Epithelial cell of proximal tubule (primary cell): ENCODE measurements around the gene STK38. TPM values are rescaled to one million over a fixed set of nuclear protein-coding genes. Genes with fewer than 3 reads are reported as not detected.
A peak's percentile ranks its signal among the peaks of the same experiment; 100 is the strongest.

Experiments
- DNase-seq: peaks from one replicate; pipeline ENCODE4 v3.0.0-alpha.2; 2011; ENCODE audit warnings: low read depth
- H3K4me3 ChIP-seq: 2 replicates; pipeline ENCODE4 v1.5.1; 2011; ENCODE audit warnings: low read depth, mild to moderate bottlenecking, low read length
- total RNA-seq: library from RNA; depleted of rRNA; stranded (reverse); fragments of >200 nt; gene quantifications from 2 replicates; pipeline ENCODE4 v1.2.3, GENCODE V29; 2015
- TF ChIP-seq, protein P1 (sequence below): conservative IDR thresholded peaks from 2 replicates; pipeline ENCODE4 v1.5.1; 2012; ENCODE audit warnings: low read depth, mild to moderate bottlenecking, low read length

STK38 gene
- total RNA-seq, 1 donor from 2014 or later, result 18.3 TPM

DNA sequence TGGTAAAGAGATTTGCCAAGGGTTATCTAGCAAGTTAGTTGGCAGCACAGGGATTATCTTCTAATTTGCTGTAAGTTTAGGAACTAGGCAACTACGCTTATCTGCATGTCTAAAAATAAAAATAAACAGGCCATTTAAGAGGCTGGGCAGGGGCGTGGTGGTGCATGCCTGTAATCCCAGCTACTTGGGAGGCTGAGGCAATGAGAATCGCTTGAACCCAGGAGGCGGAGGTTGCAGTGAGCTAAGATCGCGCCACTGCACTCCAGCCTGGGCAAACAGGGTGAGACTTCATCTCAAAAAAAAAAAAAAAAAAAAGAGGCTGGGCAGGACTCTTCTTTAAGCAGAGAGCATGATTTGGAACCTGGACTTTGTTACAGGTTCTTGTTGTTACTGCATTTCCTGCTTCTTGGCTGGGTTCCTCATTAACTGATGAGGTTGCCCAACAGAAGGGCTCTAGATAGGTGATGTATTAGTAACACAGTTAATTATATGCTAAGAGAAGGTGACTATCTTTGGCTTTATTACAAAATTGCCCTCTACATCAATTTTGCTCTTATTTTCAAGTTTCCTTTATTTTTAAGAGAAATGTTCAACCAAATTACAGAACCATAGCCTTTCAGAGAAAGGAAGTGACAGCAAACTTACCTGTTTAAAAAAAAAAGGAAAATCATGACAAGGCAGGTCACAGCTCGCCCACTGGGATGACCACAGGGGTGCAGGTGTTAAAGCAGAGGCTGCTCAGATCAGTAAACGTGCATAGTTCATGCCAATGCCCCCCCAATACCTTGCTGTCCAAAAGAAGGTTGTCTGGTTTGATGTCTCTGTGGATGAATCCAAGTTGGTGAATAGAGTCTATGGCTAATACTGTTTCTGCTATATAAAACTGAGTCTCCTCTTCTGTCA is 32.5 kb downstream of the STK38 start:
- TF ChIP-seq, protein P1, sequence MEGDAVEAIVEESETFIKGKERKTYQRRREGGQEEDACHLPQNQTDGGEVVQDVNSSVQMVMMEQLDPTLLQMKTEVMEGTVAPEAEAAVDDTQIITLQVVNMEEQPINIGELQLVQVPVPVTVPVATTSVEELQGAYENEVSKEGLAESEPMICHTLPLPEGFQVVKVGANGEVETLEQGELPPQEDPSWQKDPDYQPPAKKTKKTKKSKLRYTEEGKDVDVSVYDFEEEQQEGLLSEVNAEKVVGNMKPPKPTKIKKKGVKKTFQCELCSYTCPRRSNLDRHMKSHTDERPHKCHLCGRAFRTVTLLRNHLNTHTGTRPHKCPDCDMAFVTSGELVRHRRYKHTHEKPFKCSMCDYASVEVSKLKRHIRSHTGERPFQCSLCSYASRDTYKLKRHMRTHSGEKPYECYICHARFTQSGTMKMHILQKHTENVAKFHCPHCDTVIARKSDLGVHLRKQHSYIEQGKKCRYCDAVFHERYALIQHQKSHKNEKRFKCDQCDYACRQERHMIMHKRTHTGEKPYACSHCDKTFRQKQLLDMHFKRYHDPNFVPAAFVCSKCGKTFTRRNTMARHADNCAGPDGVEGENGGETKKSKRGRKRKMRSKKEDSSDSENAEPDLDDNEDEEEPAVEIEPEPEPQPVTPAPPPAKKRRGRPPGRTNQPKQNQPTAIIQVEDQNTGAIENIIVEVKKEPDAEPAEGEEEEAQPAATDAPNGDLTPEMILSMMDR, result no peak

DNA sequence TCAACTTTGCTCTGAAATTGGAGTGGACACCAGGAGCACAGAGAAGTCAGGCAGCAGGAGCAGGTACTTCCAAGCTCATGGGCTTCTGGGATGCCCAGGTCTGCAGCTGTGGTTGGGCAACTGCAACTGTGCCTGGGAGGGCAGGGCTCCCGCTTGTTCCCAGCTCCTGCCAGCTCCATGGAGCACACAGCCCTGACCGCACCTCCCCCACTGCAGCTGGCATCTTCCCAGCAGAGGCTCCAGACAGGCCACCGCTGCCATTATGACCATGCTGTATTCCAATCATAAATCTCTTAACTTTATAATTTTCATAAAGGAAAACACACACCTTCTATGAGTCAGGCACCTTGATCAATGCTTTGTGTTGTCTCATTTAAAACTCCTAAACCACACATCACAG is 36.9 kb downstream of the STK38 start:
- H3K4me3 ChIP-seq, result no peak overlapping the region
- no peak for DNase-seq
- TF ChIP-seq, protein P1, result no peak

More for the DNA sequence above, 32.5 kb downstream of the STK38 start:
- peak; percentile 83 for DNase-seq
- H3K4me3 ChIP-seq, result no peak overlapping the region

DNA sequence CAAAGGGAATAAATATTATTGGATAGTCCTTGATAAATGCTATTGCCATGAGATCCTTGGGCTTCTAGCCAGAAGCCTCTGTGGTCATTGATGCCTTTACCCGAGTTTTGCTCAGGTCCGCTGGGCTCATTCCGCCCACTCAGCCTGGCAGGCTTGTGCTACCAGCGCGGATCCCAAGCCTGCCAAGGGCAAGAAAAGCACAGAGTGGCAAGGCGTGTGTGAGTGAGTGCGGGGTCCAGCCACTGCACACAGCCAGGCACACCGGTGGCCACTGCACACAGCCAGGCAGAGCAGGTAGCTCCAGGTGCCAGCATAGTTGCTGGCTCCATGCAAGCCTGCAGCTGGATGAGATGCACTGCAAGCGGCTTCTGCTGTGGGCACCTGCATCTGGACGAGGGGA is 38.7 kb downstream of the STK38 start:
- peak; percentile 45 for DNase-seq
- TF ChIP-seq, protein P1, result no peak

DNA sequence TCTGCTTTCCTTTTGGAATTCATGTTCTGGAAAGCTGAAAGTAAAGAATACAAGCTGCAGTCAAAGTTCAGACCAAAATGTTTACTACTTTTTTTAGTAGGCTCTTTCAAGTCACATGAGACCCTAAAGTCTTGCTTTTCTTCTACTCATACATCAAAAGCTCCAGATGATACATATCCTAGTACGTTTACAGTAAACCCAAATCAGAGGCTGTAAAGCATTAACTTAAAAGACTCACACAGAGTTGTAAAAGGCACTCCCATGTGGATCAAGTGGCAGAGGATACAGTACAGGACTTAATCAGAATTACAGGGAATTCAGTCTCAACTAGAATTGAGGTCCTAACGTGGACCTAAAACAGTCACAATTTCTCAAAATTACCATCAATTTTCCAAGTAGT is 40.7 kb downstream of the STK38 start:
- no peak for DNase-seq
- H3K4me3 ChIP-seq, result no peak overlapping the region
- TF ChIP-seq, protein P1, result no peak

More for the DNA sequence above, 38.7 kb downstream of the STK38 start:
- no peak overlapping the region for H3K4me3 ChIP-seq

DNA sequence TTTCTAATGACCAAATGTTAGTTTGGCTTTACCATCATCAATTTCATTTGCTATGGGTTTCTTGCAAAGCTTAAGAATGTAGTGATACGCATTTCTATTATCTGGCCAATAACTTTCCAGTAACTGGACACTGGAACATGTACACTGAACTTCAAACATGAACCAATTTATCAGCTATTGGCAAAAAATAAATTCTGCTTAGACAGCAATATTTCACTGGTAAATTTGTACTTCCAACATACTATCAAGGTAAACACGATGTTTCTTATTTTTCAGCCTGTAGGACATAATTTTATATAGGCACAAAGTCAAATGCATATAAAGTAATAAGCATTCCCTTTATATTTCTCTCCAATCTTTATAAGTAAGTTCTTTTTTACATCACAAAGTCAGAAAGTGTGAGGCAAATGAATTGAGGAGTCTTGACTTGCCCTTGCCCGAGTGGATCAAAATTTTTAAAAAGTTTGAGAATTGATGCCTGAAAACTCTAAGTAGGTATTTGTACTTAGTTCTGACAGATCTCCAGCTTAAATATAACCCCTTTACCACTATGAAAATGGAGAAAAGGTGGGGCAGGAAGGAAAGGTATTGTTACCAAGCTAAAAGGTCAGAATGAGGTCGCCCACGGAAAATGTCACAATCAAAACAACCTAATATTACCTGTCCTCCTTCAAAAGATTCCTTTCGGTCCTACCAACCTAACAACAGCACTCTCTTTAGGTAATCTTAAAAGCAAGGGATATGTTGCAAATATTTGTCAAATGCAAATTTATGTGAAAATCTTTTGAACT is 41.3 kb downstream of the STK38 start:
- H3K4me3 ChIP-seq, result no peak overlapping the region
- DNase-seq, result no peak
- TF ChIP-seq, protein P1, result no peak

DNA sequence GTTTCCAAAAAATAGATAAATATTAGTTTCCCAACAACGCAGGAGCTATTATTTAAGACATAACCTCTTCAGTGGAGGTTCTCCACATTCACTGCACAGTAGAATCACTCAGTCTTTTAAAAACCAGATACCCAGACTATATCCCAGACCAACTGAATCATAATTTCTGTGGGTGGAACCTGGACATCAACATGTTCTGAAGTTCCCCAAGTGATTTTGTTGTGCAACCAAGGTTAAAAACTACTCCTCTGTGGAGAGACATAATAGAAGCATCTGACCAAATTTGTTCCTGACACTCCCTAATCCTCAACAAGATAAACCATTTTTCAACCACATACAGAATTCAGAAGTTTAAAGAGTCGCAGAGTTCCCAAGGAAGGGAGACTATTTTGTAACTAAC is 42.3 kb downstream of the STK38 start:
- TF ChIP-seq, protein P1, result no peak
- H3K4me3 ChIP-seq, result no peak overlapping the region
- DNase-seq, result no peak
